GM12872 (cell line): Measurements from ENCODE around the gene CADM4.

Experiments
- CTCF ChIP-seq: IDR thresholded peaks from 3 replicates; pipeline ENCODE4 v1.5.1; 2011; ENCODE audit warnings: low read depth, mild to moderate bottlenecking, low read length, moderate library complexity; ENCODE audit not compliant: insufficient read depth

The CADM4 gene

DNA sequence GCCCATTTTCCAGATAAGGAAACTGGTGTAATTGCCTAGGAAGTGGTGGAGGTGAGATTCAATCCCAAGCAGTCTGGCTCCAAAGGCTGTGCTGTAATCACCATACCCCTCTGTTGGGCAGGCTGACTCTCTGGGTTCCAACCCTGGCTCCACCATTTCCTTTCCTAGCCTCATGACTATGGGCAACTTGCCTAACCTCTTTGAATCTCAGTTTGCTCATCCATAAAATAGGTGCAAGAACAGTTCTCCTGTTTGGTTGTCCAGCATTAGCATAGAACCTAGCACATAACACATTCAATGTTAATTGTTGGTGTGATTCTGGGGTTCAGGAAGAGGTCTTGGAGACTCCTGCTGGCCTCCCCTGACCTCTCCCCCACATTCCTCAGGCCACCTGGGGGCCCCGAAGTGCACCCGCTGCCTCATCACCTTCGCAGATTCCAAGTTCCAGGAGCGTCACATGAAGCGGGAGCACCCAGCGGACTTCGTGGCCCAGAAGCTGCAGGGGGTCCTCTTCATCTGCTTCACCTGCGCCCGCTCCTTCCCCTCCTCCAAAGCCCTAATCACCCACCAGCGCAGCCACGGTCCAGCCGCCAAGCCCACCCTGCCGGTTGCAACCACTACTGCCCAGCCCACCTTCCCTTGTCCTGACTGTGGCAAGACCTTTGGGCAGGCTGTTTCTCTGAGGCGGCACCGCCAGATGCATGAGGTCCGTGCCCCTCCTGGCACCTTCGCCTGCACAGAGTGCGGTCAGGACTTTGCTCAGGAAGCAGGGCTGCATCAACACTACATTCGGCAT is 41.0 kb downstream of the CADM4 start:
- TF ChIP-seq CTCF: no peak

DNA sequence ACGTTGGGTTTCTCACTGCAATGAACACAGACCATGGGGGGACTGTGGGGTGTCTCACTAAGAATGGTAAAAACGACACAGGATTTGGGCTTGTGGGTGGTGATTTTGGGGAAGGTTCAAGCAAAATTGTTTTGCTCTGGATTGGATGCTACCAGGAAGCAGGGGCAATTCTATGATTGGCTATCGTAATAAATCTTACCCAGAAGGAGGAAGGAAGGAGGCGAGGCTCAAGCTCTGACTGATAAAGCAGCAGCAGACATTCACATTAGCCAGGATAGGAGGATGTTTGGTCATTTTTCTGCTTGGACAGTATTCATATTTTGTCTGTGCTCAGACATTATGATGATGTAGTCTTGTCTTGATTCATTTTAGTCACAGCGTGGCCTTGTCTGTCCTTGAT is 41.8 kb downstream of the CADM4 start:
- TF ChIP-seq CTCF: no peak

- no peak for TF ChIP-seq CTCF
These were observed 42.7 kb downstream of the CADM4 start for GRCh38 chr19:43596842-43597461.

GRCh38 chr19:43595999-43596841 is 43.4 kb downstream of the CADM4 start, which contains the start of the genes IRGQ and ZNF576:
Gene IRGQ (minus strand): TSS chr19:43596134. CDS start chr19:43595338, 796 bp downstream.
Gene ZNF576 (plus strand): TSS chr19:43596595. CDS start chr19:43597109, 514 bp downstream.
- no peak for TF ChIP-seq CTCF

DNA sequence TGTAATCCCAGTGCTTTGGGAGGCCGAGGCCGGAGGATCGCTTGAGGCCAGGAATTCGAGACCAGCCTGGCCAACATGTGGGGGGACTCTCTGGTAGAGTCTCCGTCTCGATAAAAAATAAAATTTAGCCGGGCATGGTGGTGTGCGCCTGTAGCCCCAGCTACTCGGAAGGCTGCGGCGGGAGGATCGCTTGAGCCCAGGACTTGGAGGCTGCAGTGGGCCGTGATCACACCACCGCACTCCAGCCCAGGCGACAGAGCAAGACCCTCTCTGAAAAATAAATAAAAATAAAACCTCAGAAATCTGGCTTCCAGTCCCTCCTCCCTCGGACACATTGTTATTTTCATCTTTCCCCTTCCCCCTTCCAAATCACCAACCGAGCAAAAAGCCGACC is 44.0 kb downstream of the CADM4 start:
- no peak for TF ChIP-seq CTCF

DNA sequence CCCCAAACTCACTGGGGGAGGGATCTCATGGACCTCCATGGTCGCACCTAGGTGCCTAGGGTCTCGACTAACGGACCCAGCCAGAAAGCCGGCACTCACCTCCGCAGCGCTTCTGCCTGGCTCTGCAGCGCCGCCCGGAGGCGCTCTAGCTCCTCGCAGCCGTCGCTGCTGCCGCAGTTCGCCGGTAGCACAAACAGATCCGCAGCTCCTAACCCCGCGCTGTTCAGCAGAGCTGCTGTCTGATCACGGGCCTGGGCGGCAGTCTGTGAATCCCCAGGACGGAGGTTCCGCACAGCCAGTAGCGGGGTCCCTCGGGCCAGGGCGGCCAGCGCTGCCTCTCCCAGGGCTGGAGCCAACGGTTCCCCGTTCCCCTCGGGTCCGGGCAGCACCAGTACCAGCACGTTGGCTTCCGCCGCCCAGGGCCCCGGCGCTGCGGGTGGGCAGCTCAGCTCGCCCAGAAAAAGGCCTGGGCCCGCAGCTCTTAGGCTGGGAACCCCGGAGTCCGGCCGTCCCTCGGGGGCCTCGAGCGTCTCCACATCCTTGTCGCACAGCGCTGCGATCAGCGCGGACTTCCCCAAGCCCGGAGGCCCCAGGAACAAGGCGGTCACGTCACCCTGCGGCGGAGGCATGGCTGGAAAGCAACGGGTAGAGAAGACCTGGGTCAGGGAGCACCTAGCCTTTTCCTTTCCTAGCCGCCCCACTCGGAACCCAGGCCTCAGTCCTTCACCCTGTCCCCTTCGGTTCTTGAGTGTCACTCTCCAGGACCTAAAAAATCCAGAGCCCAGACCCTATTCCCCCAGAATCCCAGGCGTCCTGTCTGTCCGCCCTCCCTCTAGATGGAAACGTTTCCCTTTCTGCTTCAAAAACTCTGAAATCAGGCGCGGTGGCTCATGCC is 44.7 kb downstream of the CADM4 start:
- TF ChIP-seq CTCF: peak; percentile 98
